PC-9 (cell line): ENCODE measurements around the gene SOCS6.

ENCODE experiments used
- CTCF ChIP-seq: fragments of 200-600 bp; sonication (generic); conservative IDR thresholded peaks from 2 replicates; pipeline ENCODE4 v1.6.1; 2017; ENCODE audit warnings: mixed run types, antibody characterized with exemption, mild to moderate bottlenecking, moderate library complexity
- EZH2 ChIP-seq: fragments of 200-600 bp; sonication (generic); IDR thresholded peaks from 2 replicates; pipeline ENCODE4 v1.8.0; 2017; ENCODE audit warnings: antibody characterized with exemption, low read depth

GRCh38 chr18:70371908-70372307 lies 83.1 kb downstream of the SOCS6 start:
- TF ChIP-seq EZH2 (no peak), CTCF (no peak)
